ENCODE results near the gene LRPAP1.

GRCh38 chr4:3473181-3473950 is 58.9 kb downstream of the LRPAP1 start:
- TF ChIP-seq EZH2 (IDR thresholded peaks at IDR 0.05; ENCODE audit: borderline replicate concordance, low read depth, low read length, poor library complexity, severe bottlenecking) (no peak), CTCF (conservative IDR thresholded peaks at IDR 0.05; ENCODE audit: low read depth, low read length) (no peak)
